ENCODE measurements around the gene RIPOR3. TPM values are rescaled to one million over a fixed set of nuclear protein-coding genes. Genes with fewer than 3 reads are reported as not detected.
A peak's percentile ranks its signal among the peaks of the same experiment; 100 is the strongest.

RIPOR3 gene
- total RNA-seq, 6 donors from 2014 or later = 2.1 to 36.7 (median 5.1) TPM

GRCh38 chr20:50555662-50556061 lies 135.7 kb downstream of the RIPOR3 start:
- H3K9me3 ChIP-seq = no peaks in the 10 kb centered on the region
- 76 to 77% methylated on average over 5 of the region's 5 CpGs for whole genome bisulfite sequencing, 2 donors
- DNase-seq (no peak), ATAC-seq (ENCODE audit: low FRiP score in 2 of 2) (no peak)
- no peak for TF ChIP-seq POLR2AphosphoS5 (IDR thresholded peaks at IDR 0.05)
- no peak for TF ChIP-seq POLR2A (IDR thresholded peaks at IDR 0.05)
- TF ChIP-seq CTCF (IDR thresholded peaks at IDR 0.05) = no peak
- no peak for TF ChIP-seq EP300 (IDR thresholded peaks at IDR 0.05)
- no peaks in the 10 kb centered on the region for H3K27me3 ChIP-seq
- no peak overlapping the region for H3K4me3 ChIP-seq
- peaks cover 0 to 14% (median 0%) of the 10 kb centered on the region in 4 donors for H3K36me3 ChIP-seq
- peaks cover 4 to 20% (median 14%) of the 10 kb centered on the region in 4 donors for H3K4me1 ChIP-seq
- no peak overlapping the region for H3K27ac ChIP-seq

GRCh38 chr20:50554694-50555579 lies 136.4 kb downstream of the RIPOR3 start:
- DNase-seq (no peak), ATAC-seq (ENCODE audit: low FRiP score in 2 of 2) (no peak)
- H3K36me3 ChIP-seq = peaks cover 0 to 14% (median 0%) of the 10 kb centered on the region in 4 donors
- 94 to 97% methylated on average over 4 of the region's 4 CpGs for WGBS, 2 donors
- H3K27ac ChIP-seq = no peak overlapping the region
- H3K4me1 ChIP-seq = peaks cover 2 to 20% (median 14%) of the 10 kb centered on the region in 4 donors
- H3K27me3 ChIP-seq = no peaks in the 10 kb centered on the region
- H3K4me3 ChIP-seq = no peak overlapping the region
- TF ChIP-seq POLR2A (IDR thresholded peaks at IDR 0.05) = no peak
- TF ChIP-seq EP300 (IDR thresholded peaks at IDR 0.05) = no peak
- TF ChIP-seq CTCF (IDR thresholded peaks at IDR 0.05) = no peak
- TF ChIP-seq POLR2AphosphoS5 (IDR thresholded peaks at IDR 0.05) = no peak
- no peaks in the 10 kb centered on the region for H3K9me3 ChIP-seq

GRCh38 chr20:50552979-50553378 lies 138.4 kb downstream of the RIPOR3 start:
- no peak for ATAC-seq (ENCODE audit: low FRiP score in 2 of 2)
- no peak for TF ChIP-seq EP300 (IDR thresholded peaks at IDR 0.05)
- no peak for TF ChIP-seq CTCF (IDR thresholded peaks at IDR 0.05)
- TF ChIP-seq POLR2A (IDR thresholded peaks at IDR 0.05) = no peak
- no peak for TF ChIP-seq POLR2AphosphoS5 (IDR thresholded peaks at IDR 0.05)
- Histone ChIP-seq H3K36me3 (peaks cover 0 to 18% (median 3%) of the 10 kb centered on the region in 4 donors), H3K9me3 (no peaks in the 10 kb centered on the region), H3K27ac (no peak overlapping the region), H3K4me1 (peaks cover 10 to 39% (median 26%) of the 10 kb centered on the region in 4 donors), H3K4me3 (no peak overlapping the region), H3K27me3 (no peaks in the 10 kb centered on the region)
- DNase-seq = no peak
- WGBS, 2 donors = 95 to 100% methylated on average over 3 of the region's 3 CpGs

- H3K27ac ChIP-seq = peak overlapping the region in 3 of 4 donors; percentile 2 to 21 (median 17)
- TF ChIP-seq EP300 (IDR thresholded peaks at IDR 0.05) (no peak), CTCF (IDR thresholded peaks at IDR 0.05) (no peak), POLR2AphosphoS5 (IDR thresholded peaks at IDR 0.05) (no peak)
- H3K4me3 ChIP-seq = no peak overlapping the region
- peaks cover 22 to 56% (median 40%) of the 10 kb centered on the region in 4 donors for H3K4me1 ChIP-seq
- ATAC-seq (ENCODE audit: low FRiP score in 2 of 2) (no peak), DNase-seq (no peak)
- peaks cover 0 to 8% (median 3%) of the 10 kb centered on the region in 4 donors for H3K36me3 ChIP-seq
- no peaks in the 10 kb centered on the region for H3K9me3 ChIP-seq
- no peaks in the 10 kb centered on the region for H3K27me3 ChIP-seq
- 79% methylated on average over 4 of the region's 4 CpGs for WGBS, 2 donors
Observed at GRCh38 chr20:50551288-50551687, 140.1 kb downstream of the RIPOR3 start.
